Nephron progenitor cell (in vitro differentiated cells): Measurements from ENCODE around the gene KIRREL3.

Source experiments
- DNase-seq: peaks from one replicate; pipeline ENCODE4 v3.0.0; 2021
- H3K27ac Mint-ChIP-seq: 2 replicates; pipeline ENCODE4 v1.8.0; 2021; ENCODE audit warnings: mild to moderate bottlenecking, moderate library complexity, mixed read lengths
- H3K27me3 Mint-ChIP-seq: 2 replicates; pipeline ENCODE4 v1.8.0; 2021; ENCODE audit warnings: mild to moderate bottlenecking, low read depth, mixed read lengths; ENCODE audit not compliant: poor library complexity
- H3K36me3 Mint-ChIP-seq: 2 replicates; pipeline ENCODE4 v1.8.0; 2021; ENCODE audit warnings: low read depth, mixed read lengths
- H3K4me1 Mint-ChIP-seq: 2 replicates; pipeline ENCODE4 v1.8.0; 2021; ENCODE audit warnings: mixed read lengths
- H3K4me3 Mint-ChIP-seq: 2 replicates; pipeline ENCODE4 v1.8.0; 2021; ENCODE audit warnings: mild to moderate bottlenecking, moderate library complexity, mixed read lengths
- H3K9me3 Mint-ChIP-seq: 2 replicates; pipeline ENCODE4 v1.8.0; 2021; ENCODE audit warnings: mild to moderate bottlenecking, moderate library complexity, mixed read lengths
- TF ChIP-seq, protein P1 (sequence below): fragments of 200-600 bp; sonication (generic); IDR thresholded peaks from 2 replicates; pipeline ENCODE4 v1.5.0; 2021; ENCODE audit warnings: antibody characterized with exemption

Gene KIRREL3

DNA sequence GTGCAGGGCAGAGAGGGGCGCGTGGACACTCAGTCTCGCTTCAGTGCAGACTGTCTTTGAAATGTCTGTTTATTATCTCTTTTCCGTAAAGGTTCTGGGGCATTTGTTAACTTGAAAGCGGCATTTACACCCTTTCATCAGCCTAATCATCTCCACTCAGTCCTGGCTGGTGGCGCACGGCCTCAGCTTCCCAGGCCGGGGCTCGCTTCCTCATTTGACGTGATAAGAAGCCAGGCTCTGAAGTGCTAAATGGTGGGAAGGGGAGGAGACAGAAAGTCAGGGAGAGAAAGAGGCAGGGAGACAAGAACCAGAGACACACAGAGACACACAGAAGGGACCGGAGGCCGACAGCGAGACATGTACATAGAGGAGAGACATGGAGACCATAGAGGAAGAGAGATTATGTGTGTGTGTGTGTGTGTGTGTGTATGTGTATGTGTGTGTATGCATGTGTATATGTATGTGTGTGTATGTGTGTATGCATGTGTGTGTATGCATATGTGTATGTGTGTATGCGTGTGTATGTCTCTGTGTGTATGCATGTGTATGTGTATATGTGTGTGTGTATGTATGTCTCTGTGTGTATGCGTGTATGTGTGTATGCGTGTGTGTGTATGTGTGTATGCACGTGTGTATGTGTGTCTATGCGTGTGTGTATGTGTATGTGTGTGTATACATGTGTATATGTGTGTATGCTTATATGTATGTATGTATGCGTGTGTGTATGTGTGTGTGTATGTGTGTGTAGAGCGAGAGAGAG lies 543.6 kb downstream of the KIRREL3 start:
- Mint-ChIP-seq H3K36me3 (no peaks in the 10 kb centered on the region), H3K27ac (no peak overlapping the region), H3K27me3 (peaks cover under 1% of the 10 kb centered on the region), H3K4me3 (no peak overlapping the region), H3K9me3 (no peaks in the 10 kb centered on the region), H3K4me1 (peaks cover 48% of the 10 kb centered on the region)
- TF ChIP-seq, protein P1, sequence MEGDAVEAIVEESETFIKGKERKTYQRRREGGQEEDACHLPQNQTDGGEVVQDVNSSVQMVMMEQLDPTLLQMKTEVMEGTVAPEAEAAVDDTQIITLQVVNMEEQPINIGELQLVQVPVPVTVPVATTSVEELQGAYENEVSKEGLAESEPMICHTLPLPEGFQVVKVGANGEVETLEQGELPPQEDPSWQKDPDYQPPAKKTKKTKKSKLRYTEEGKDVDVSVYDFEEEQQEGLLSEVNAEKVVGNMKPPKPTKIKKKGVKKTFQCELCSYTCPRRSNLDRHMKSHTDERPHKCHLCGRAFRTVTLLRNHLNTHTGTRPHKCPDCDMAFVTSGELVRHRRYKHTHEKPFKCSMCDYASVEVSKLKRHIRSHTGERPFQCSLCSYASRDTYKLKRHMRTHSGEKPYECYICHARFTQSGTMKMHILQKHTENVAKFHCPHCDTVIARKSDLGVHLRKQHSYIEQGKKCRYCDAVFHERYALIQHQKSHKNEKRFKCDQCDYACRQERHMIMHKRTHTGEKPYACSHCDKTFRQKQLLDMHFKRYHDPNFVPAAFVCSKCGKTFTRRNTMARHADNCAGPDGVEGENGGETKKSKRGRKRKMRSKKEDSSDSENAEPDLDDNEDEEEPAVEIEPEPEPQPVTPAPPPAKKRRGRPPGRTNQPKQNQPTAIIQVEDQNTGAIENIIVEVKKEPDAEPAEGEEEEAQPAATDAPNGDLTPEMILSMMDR: no peak
- DNase-seq: no peak

- Mint-ChIP-seq H3K27ac (no peak overlapping the region), H3K27me3 (peaks cover 4% of the 10 kb centered on the region), H3K36me3 (no peaks in the 10 kb centered on the region), H3K4me3 (no peak overlapping the region), H3K4me1 (peaks cover 56% of the 10 kb centered on the region), H3K9me3 (no peaks in the 10 kb centered on the region)
- TF ChIP-seq, protein P1: no peak
- no peak for DNase-seq
Observed at GRCh38 chr11:126456089-126456488, 544.5 kb downstream of the KIRREL3 start.

DNA sequence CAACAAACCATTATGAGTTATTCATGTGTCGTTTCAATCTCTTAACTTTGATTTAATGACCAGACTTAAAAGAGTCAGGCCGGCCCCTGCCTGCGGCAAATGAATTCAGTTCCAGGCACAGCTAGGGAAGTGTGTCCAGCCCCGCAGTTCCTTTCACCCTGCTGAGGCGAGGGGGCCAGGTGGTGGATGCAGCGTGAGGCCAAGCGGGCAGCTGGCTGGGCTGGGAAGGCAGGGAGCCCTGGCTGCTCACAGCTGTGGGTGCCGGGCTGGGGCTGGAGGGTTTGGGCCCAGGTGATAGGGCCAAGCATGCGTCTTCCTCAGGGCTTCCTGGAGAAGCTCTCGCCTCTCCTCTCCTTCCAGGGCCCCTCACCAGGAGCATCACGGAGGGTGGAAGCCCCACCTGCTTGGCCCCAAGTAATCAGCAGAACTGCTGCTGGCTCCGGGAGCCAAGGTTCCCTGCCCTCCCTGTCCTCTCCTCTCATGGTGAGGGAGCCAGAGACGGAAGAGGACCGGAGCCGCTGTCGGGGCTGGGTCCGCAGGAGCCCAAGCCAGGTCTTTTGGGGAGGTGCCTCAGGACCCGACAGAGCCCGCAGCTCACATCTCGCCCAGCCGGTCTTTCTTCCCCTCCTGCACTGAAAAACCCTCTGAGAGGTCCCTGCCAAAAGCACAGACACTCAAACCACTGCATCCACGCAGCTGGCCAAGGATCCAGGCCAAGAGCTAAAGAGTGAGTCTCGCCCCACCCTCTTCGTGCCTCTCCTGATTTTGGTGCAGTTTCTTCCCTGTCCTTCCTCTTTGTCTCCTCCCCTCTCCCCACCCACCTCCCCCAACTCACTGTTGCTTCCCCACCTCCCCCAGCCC lies 548.1 kb downstream of the KIRREL3 start:
- Mint-ChIP-seq H3K27ac (no peak overlapping the region), H3K27me3 (peaks cover 6% of the 10 kb centered on the region), H3K36me3 (peaks cover 4% of the 10 kb centered on the region), H3K9me3 (peaks cover 5% of the 10 kb centered on the region), H3K4me1 (peaks cover 50% of the 10 kb centered on the region), H3K4me3 (no peak overlapping the region)
- DNase-seq: peak; percentile 31
- TF ChIP-seq, protein P1: no peak

DNA sequence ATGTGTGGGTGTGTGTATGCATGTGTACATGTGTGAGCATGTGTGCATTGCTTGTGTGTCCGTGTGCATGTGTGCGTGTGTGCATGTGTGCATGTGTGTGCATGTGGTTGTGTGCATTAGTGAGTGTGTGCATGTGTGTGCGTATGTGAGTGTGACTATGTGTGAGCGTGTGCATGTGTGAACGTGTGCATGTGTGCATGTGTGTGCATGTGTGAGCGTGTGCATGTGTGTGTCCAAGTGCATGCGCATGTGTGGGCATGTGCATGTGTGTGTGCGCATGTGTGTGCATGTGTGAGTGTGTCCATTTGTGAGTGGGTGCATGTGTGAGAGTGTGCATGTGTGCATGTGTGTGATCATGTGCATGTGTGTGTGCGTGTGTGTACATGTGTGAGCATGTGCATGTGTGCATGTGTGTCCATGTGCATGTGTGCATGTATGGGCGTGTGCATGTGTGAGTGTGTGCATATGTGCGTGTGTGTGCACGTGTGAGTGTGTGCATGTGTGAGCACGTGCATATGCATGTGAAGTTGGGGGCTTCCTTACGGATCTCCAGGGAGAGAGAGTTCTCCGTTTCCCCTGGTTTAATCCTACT lies 549.3 kb downstream of the KIRREL3 start:
- Mint-ChIP-seq H3K27ac (no peak overlapping the region), H3K9me3 (peaks cover 5% of the 10 kb centered on the region), H3K27me3 (peaks cover 6% of the 10 kb centered on the region), H3K4me3 (no peak overlapping the region), H3K36me3 (peaks cover 4% of the 10 kb centered on the region), H3K4me1 (peaks cover 50% of the 10 kb centered on the region)
- TF ChIP-seq, protein P1: no peak
- DNase-seq: no peak

- Mint-ChIP-seq H3K36me3 (peaks cover 4% of the 10 kb centered on the region), H3K4me3 (no peak overlapping the region), H3K9me3 (peaks cover 5% of the 10 kb centered on the region), H3K27ac (no peak overlapping the region), H3K4me1 (peaks cover 50% of the 10 kb centered on the region), H3K27me3 (peaks cover 6% of the 10 kb centered on the region)
- TF ChIP-seq, protein P1: no peak
- no peak for DNase-seq
Observed at GRCh38 chr11:126450806-126451205, 549.8 kb downstream of the KIRREL3 start.
